Uterus (tissue), 4 donors: ENCODE data around the gene NRF1. TPM values are rescaled to one million over a fixed set of nuclear protein-coding genes. Genes with fewer than 3 reads are reported as not detected.

Experiments used
- DNase-seq, 2 donors: peaks; one replicate each; pipeline ENCODE4 v3.0.0-alpha.2; 2019 to 2020
- H3K27ac ChIP-seq, 2 donors: fragments of 200-600 bp; sonication (generic); 1 replicate in 1 of 2; 2 replicates in 1 of 2; pipeline ENCODE4 v1.5.1; 2016 to 2018
- H3K27me3 ChIP-seq, 2 donors: fragments of 200-600 bp; sonication (generic); one replicate each; pipeline ENCODE4 v1.5.1; 2018 to 2019; ENCODE audit warnings: control low read depth in 1 of 2
- H3K36me3 ChIP-seq, 2 donors: fragments of 200-600 bp; sonication (generic); one replicate each; pipeline ENCODE4 v1.5.1; 2019; ENCODE audit warnings: control low read depth in 1 of 2
- H3K4me1 ChIP-seq, 2 donors: fragments of 200-600 bp; sonication (generic); one replicate each; pipeline ENCODE4 v1.5.1; 2018 to 2019; ENCODE audit warnings: control low read depth in 1 of 2
- H3K4me3 ChIP-seq, 2 donors: fragments of 200-600 bp; sonication (generic); 1 replicate in 1 of 2; 2 replicates in 1 of 2; pipeline ENCODE4 v1.5.1; 2018 to 2019; ENCODE audit warnings: mild to moderate bottlenecking in 1 of 2
- H3K9me3 ChIP-seq, 2 donors: fragments of 200-600 bp; sonication (generic); one replicate each; pipeline ENCODE4 v1.5.1; 2019; ENCODE audit warnings: control low read depth in 1 of 2
- CTCF ChIP-seq, 4 experiments: fragments of 200-600 bp in 2 of 4; fragments of 450-650 bp in 2 of 4; sonication (generic) in 2 of 4; IDR thresholded peaks; one replicate each; pipeline ENCODE4 v1.5.1; 2016 to 2019; ENCODE audit warnings: antibody characterized with exemption in 4 of 4, mild to moderate bottlenecking in 2 of 4, moderate library complexity in 1 of 4
- POLR2A ChIP-seq, 2 donors: fragments of 450-650 bp; IDR thresholded peaks; one replicate each; pipeline ENCODE4 v1.6.1; 2016; ENCODE audit warnings: antibody characterized with exemption in 2 of 2, mild to moderate bottlenecking in 1 of 2, moderate library complexity in 1 of 2
- intact Hi-C: fragments of 100-400 bp; cut with DNase I; formaldehyde crosslinking; loops from one replicate; pipeline ENCODE4 v1.15.1; 2023; ENCODE audit warnings: low total_unique reads
- microRNA counts, 2 donors: library from miRNA; unstranded; fragments of <30 nt; microRNA quantifications; one replicate each; lab custom pipeline; 2016 to 2017
- microRNA-seq: library from miRNA; unstranded; fragments of <30 nt; microRNA quantifications from one replicate; pipeline ENCODE4, GENCODE V29; 2016; ENCODE audit warnings: borderline microRNAs expressed, borderline replicate concordance
- small RNA-seq: library from RNA; depleted of rRNA; stranded (forward); fragments of <200 nt; gene quantifications from one replicate; pipeline ENCODE3, GENCODE V24; 2016
- total RNA-seq, 4 donors: library from RNA; depleted of rRNA in 3 of 4; stranded (reverse); fragments of >200 nt in 3 of 4; gene quantifications; one replicate each; pipeline versions ENCODE4 v1.1.0 to v1.2.4, GENCODE V29; 2014 to 2023
- donor health status: DM: yes; HTN: yes; CAD: no.

The NRF1 gene
- total RNA-seq, 4 donors from 2014 or later, result 18.2 to 56.5 (median 40.4) TPM

- DNase-seq, result no peak
- no peak overlapping the region for H3K27ac ChIP-seq
- H3K9me3 ChIP-seq, result no peaks in the 10 kb centered on the region
- TF ChIP-seq POLR2A (IDR thresholded peaks at IDR 0.05) (no peak), CTCF (IDR thresholded peaks at IDR 0.05) (no peak)
- H3K4me3 ChIP-seq, result no peak overlapping the region
- H3K4me1 ChIP-seq, result no peaks in the 10 kb centered on the region
- intact Hi-C loops, result no loop called here
- H3K36me3 ChIP-seq, result no peaks in the 10 kb centered on the region
- H3K27me3 ChIP-seq, result no peaks in the 10 kb centered on the region
Observed at GRCh38 chr7:129804890-129805719, 193.6 kb downstream of the NRF1 start.

MicroRNAs within 50 kb of the gene (microRNA counts, 767-probe panel; counts per million panel counts)
- 0 counts per million in 2 donors for microRNA hsa-miR-182-5p (lab: Ali Mortazavi, UCI)
- 0 counts per million in 2 donors for microRNA hsa-miR-183-5p (lab: Ali Mortazavi, UCI)
- microRNA hsa-miR-96-5p (lab: Ali Mortazavi, UCI), result 0 counts per million in 2 donors

Small RNAs within 50 kb of the gene (microRNA-seq; reads per million reads assigned to microRNA genes)
- 11.8 reads per million, percentile 23 among the genes with 10 or more reads in this experiment for gene MIR182
- 2.5 reads per million for gene MIR183
- gene MIR96, result not detected

Small RNAs within 50 kb of the gene (small RNA-seq; reads per million reads assigned to genes)
- gene MIR182 (28.7 reads per million, percentile 92 among the genes with 10 or more reads in this experiment), gene MIR183 (not detected), gene MIR96 (not detected)

Other genes starting within 250 kb of the NRF1 start
- 1 to 10 TPM in 1 of 4 donors, under 1 TPM in 1, not detected in 2; 0.37 to 2.2 TPM for gene STRIP2, start 177.3 kb upstream of the NRF1 start, total RNA-seq
- 1 to 10 TPM in 1 of 4 donors, under 1 TPM in 1, not detected in 2; 0.35 to 1.7 TPM for gene SMKR1, start 109.2 kb upstream of the NRF1 start, total RNA-seq